ENCODE data around the gene CDK14. TPM values are rescaled to one million over a fixed set of nuclear protein-coding genes. Genes with fewer than 3 reads are reported as not detected.

The CDK14 gene
- total RNA-seq, 4 donors from 2014 or later: 0.18 to 74.3 (median 7.3) TPM

GRCh38 chr7:90671571-90671970, 75.5 kb downstream of the CDK14 start:
- Histone ChIP-seq H3K9me3 (no peaks in the 10 kb centered on the region), H3K4me3 (no peak overlapping the region), H3K36me3 (no peaks in the 10 kb centered on the region), H3K27ac (no peak overlapping the region), H3K27me3 (no peaks in the 10 kb centered on the region), H3K4me1 (no peaks in the 10 kb centered on the region)
- TF ChIP-seq POLR2A (IDR thresholded peaks at IDR 0.05): no peak
- TF ChIP-seq, protein P1, sequence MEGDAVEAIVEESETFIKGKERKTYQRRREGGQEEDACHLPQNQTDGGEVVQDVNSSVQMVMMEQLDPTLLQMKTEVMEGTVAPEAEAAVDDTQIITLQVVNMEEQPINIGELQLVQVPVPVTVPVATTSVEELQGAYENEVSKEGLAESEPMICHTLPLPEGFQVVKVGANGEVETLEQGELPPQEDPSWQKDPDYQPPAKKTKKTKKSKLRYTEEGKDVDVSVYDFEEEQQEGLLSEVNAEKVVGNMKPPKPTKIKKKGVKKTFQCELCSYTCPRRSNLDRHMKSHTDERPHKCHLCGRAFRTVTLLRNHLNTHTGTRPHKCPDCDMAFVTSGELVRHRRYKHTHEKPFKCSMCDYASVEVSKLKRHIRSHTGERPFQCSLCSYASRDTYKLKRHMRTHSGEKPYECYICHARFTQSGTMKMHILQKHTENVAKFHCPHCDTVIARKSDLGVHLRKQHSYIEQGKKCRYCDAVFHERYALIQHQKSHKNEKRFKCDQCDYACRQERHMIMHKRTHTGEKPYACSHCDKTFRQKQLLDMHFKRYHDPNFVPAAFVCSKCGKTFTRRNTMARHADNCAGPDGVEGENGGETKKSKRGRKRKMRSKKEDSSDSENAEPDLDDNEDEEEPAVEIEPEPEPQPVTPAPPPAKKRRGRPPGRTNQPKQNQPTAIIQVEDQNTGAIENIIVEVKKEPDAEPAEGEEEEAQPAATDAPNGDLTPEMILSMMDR (IDR thresholded peaks at IDR 0.05): no peak
- no peak for DNase-seq

DNA sequence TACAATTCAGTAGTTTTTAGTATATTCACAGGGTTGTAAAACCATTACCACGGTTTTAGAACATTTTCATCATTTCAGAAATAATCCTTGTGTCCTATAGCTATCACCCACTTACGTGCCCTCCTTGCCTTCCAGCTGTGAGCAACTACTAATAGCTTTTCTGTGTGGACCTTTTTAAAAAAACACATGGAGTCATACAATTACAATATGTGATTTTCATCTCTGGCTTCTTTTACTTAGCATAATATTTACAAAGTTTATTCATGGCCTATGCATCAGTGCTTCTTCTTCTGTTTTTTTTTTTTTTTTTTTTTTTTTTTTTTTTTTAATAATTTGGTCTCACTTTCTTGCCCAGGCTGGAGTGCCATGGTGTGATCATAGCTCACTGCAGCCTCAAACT, 76.1 kb downstream of the CDK14 start:
- H3K27me3 ChIP-seq: no peaks in the 10 kb centered on the region
- no peaks in the 10 kb centered on the region for H3K36me3 ChIP-seq
- H3K4me3 ChIP-seq: no peak overlapping the region
- no peaks in the 10 kb centered on the region for H3K9me3 ChIP-seq
- no peaks in the 10 kb centered on the region for H3K4me1 ChIP-seq
- TF ChIP-seq, protein P1 (IDR thresholded peaks at IDR 0.05): no peak
- TF ChIP-seq POLR2A (IDR thresholded peaks at IDR 0.05): no peak
- no peak for DNase-seq
- no peak overlapping the region for H3K27ac ChIP-seq

- no peaks in the 10 kb centered on the region for H3K4me1 ChIP-seq
- H3K4me3 ChIP-seq: no peak overlapping the region
- no peaks in the 10 kb centered on the region for H3K9me3 ChIP-seq
- H3K27ac ChIP-seq: no peak overlapping the region
- DNase-seq: no peak
- no peaks in the 10 kb centered on the region for H3K27me3 ChIP-seq
- TF ChIP-seq, protein P1 (IDR thresholded peaks at IDR 0.05): no peak
- no peak for TF ChIP-seq POLR2A (IDR thresholded peaks at IDR 0.05)
- H3K36me3 ChIP-seq: no peaks in the 10 kb centered on the region
These were observed 78.5 kb downstream of the CDK14 start for GRCh38 chr7:90674625-90675024.

DNA sequence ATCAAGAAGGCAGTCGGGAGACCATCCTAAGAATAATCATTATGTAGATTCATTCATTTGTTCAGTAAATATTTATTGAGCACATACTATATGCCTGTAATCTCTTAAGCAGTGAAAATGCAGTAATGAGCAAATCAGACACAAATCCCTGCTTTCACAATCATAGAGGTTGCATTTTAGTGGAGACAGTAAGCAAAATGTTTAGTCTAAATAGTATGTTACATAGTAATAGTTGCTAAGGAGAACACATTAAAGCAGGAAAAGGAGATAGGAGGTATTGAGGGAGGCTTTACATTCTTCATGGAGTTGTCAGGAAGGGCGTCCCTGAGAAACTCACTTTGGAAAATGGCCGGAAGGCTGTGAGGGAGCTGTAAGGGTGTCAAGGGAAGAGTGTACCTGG, 79.9 kb downstream of the CDK14 start:
- Histone ChIP-seq H3K27ac (no peak overlapping the region), H3K4me3 (no peak overlapping the region), H3K9me3 (no peaks in the 10 kb centered on the region), H3K4me1 (no peaks in the 10 kb centered on the region), H3K27me3 (no peaks in the 10 kb centered on the region), H3K36me3 (no peaks in the 10 kb centered on the region)
- TF ChIP-seq, protein P1 (IDR thresholded peaks at IDR 0.05): no peak
- TF ChIP-seq POLR2A (IDR thresholded peaks at IDR 0.05): no peak
- DNase-seq: no peak

GRCh38 chr7:90677486-90678404, 81.6 kb downstream of the CDK14 start:
- TF ChIP-seq, protein P1 (IDR thresholded peaks at IDR 0.05): no peak
- TF ChIP-seq POLR2A (IDR thresholded peaks at IDR 0.05): no peak
- Histone ChIP-seq H3K4me1 (no peaks in the 10 kb centered on the region), H3K4me3 (no peak overlapping the region), H3K36me3 (no peaks in the 10 kb centered on the region), H3K27me3 (no peaks in the 10 kb centered on the region), H3K27ac (no peak overlapping the region), H3K9me3 (no peaks in the 10 kb centered on the region)
- no peak for DNase-seq
